22Rv1 (cell line): ENCODE measurements around the gene GAK.

Experiments
- ZFX ChIP-seq: fragments of 450-650 bp; IDR thresholded peaks from 2 replicates; pipeline ENCODE4 v1.6.1; 2017; ENCODE audit warnings: antibody characterized with exemption, borderline replicate concordance
- TF ChIP-seq, protein P1 (sequence below): fragments of 450-650 bp; IDR thresholded peaks from 2 replicates; pipeline ENCODE4 v1.5.1; 2017; ENCODE audit warnings: mild to moderate bottlenecking

DNA sequence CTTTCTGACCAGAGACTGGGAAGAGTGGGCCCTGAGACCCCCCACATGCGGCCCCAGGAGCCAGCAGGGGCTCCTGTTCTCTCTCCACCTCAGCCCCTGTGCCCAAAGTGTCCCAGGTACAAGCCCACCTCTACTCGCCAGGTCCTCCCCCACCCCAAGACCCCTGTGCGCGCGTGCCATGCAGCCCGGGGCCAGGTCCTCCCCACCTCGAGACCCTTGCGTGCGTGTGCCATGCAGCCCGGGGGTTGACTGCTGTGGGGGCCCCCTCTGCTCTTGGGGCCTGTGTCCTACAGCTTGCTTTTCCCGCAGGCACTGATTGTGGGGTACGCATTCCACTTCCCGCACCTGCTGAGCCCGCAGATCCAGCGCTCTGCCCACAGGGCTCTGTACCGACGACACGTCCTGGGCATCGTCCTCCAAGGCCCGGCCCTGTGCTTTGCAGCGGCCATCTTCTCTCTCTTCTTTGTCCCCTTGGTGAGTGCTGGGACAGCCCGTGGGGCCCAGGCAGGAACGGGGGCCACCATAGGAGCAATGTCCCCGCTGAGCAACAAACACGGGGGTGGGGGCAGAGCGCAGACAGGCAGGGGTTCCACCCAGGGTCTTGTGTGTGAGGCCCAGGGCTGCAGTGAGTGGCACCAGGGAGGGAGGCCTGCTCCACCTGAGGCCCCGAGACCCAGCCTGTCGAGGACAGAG lies 20.9 kb upstream of the GAK start:
- TF ChIP-seq, protein P1, sequence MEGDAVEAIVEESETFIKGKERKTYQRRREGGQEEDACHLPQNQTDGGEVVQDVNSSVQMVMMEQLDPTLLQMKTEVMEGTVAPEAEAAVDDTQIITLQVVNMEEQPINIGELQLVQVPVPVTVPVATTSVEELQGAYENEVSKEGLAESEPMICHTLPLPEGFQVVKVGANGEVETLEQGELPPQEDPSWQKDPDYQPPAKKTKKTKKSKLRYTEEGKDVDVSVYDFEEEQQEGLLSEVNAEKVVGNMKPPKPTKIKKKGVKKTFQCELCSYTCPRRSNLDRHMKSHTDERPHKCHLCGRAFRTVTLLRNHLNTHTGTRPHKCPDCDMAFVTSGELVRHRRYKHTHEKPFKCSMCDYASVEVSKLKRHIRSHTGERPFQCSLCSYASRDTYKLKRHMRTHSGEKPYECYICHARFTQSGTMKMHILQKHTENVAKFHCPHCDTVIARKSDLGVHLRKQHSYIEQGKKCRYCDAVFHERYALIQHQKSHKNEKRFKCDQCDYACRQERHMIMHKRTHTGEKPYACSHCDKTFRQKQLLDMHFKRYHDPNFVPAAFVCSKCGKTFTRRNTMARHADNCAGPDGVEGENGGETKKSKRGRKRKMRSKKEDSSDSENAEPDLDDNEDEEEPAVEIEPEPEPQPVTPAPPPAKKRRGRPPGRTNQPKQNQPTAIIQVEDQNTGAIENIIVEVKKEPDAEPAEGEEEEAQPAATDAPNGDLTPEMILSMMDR, result no peak
- no peak for TF ChIP-seq ZFX
